HT-29 (cell line): ENCODE data around the gene F8. TPM values are rescaled to one million over a fixed set of nuclear protein-coding genes. Genes with fewer than 3 reads are reported as not detected.
"Not testable (repeated sequence)": the region's sequence is repeated elsewhere in the genome, so short reads cannot be mapped to it uniquely, and the experiment has no call there.

ENCODE experiments used
- DNase-seq: peaks from one replicate; pipeline ENCODE4 v3.0.0-alpha.2; 2015; ENCODE audit warnings: low spot score
- total RNA-seq: library from RNA; depleted of rRNA; stranded (reverse); fragments of >200 nt; shearing (Covaris generic); gene quantifications from 2 replicates; pipeline ENCODE4 v1.2.3, GENCODE V29; 2014

Gene F8
- total RNA-seq, 1 experiment from 2014 or later, result 0.41 TPM

- not testable (repeated sequence) for DNase-seq
These were observed 137.5 kb downstream of the F8 start for GRCh38 chrX:154885057-154885456.

- DNase-seq, result not testable (repeated sequence)
These were observed 138.5 kb downstream of the F8 start for GRCh38 chrX:154884069-154884468.

- no peak for DNase-seq
These were observed 149.2 kb downstream of the F8 start for GRCh38 chrX:154873329-154873728.

- DNase-seq, result not testable (repeated sequence)
These were observed 154.0 kb downstream of the F8 start for GRCh38 chrX:154868522-154868921.

- DNase-seq, result no peak
These were observed 167.3 kb downstream of the F8 start for GRCh38 chrX:154855256-154855655.

- DNase-seq, result no peak
These were observed 171.4 kb downstream of the F8 start for GRCh38 chrX:154850957-154851611.

GRCh38 chrX:154840856-154841255 is 181.7 kb downstream of the F8 start:
- DNase-seq, result peak; percentile 69

GRCh38 chrX:154836163-154836562 is 186.4 kb downstream of the F8 start:
- no peak for DNase-seq

- no peak for DNase-seq
These were observed 188.0 kb downstream of the F8 start, which contains the start of gene SMIM9 for GRCh38 chrX:154834562-154834961. TSS of gene SMIM9 (minus strand) at chrX:154834662. CDS start at chrX:154830856, 3,806 bp downstream.

- DNase-seq, result no peak
These were observed 188.7 kb downstream of the F8 start for GRCh38 chrX:154833746-154834274.

GRCh38 chrX:154829926-154830442 is 192.5 kb downstream of the F8 start:
- no peak for DNase-seq

GRCh38 chrX:154829134-154829533 is 193.4 kb downstream of the F8 start:
- DNase-seq, result no peak

- no peak for DNase-seq
These were observed 194.5 kb downstream of the F8 start for GRCh38 chrX:154828016-154828408.

GRCh38 chrX:154827194-154828015 is 195.1 kb downstream of the F8 start:
- DNase-seq, result no peak

GRCh38 chrX:154825586-154825985 is 196.9 kb downstream of the F8 start:
- not testable (repeated sequence) for DNase-seq

GRCh38 chrX:154824638-154825037 is 197.9 kb downstream of the F8 start:
- DNase-seq, result no peak

GRCh38 chrX:154822029-154822428 is 200.5 kb downstream of the F8 start:
- DNase-seq, result no peak

GRCh38 chrX:154821523-154821922 is 201.0 kb downstream of the F8 start:
- DNase-seq, result no peak

- no peak for DNase-seq
These were observed 202.7 kb downstream of the F8 start for GRCh38 chrX:154819771-154820341.

GRCh38 chrX:154818916-154819770 is 203.4 kb downstream of the F8 start:
- no peak for DNase-seq

GRCh38 chrX:154817048-154817618 is 205.4 kb downstream of the F8 start:
- not testable (repeated sequence) for DNase-seq
